Vagina (tissue), 2 donors: ENCODE data around the gene SLC1A4. TPM values are rescaled to one million over a fixed set of nuclear protein-coding genes. Genes with fewer than 3 reads are reported as not detected.

Experiments used
- DNase-seq, 2 donors: peaks; one replicate each; pipeline ENCODE4 v3.0.0-alpha.2; 2017; ENCODE audit errors: extremely low spot score in 2 of 2
- H3K27ac ChIP-seq: fragments of 200-600 bp; sonication (generic); one replicate; pipeline ENCODE4 v1.5.1; 2019
- H3K27me3 ChIP-seq: fragments of 200-600 bp; sonication (generic); one replicate; pipeline ENCODE4 v1.5.1; 2019
- H3K36me3 ChIP-seq, 2 donors: fragments of 200-600 bp; sonication (generic); one replicate each; pipeline ENCODE4 v1.5.1; 2017 to 2019
- H3K4me1 ChIP-seq: fragments of 200-600 bp; sonication (generic); one replicate; pipeline ENCODE4 v1.5.1; 2019
- H3K4me3 ChIP-seq, 2 donors: fragments of 200-600 bp; sonication (generic); 1 replicate in 1 of 2; 2 replicates in 1 of 2; pipeline ENCODE4 v1.5.1; 2016 to 2019
- H3K9me3 ChIP-seq: fragments of 200-600 bp; sonication (generic); one replicate; pipeline ENCODE4 v1.5.1; 2019
- POLR2A ChIP-seq, 2 donors: fragments of 450-650 bp; IDR thresholded peaks; one replicate each; pipeline ENCODE4 v1.6.1; 2017; ENCODE audit warnings: antibody characterized with exemption in 2 of 2, mild to moderate bottlenecking in 2 of 2, moderate library complexity in 2 of 2
- POLR2AphosphoS5 ChIP-seq, 2 donors: sonication (generic); formaldehyde crosslinking; IDR thresholded peaks; one replicate each; pipeline ENCODE4 v1.9.0; 2017; ENCODE audit warnings: antibody characterized with exemption in 2 of 2, mild to moderate bottlenecking in 2 of 2, low read depth in 1 of 2; ENCODE audit not compliant: insufficient read depth in 1 of 2
- intact Hi-C: fragments of 100-400 bp; cut with DNase I; formaldehyde crosslinking; loops from one replicate; pipeline ENCODE4 v1.15.1; 2023
- total RNA-seq: library from RNA; depleted of rRNA; stranded (reverse); fragments of >200 nt; gene quantifications from one replicate; pipeline ENCODE4 v1.2.3, GENCODE V29; 2016
- TF ChIP-seq, protein P1 (sequence below), 3 experiments: fragments of 450-650 bp in 2 of 3; fragments of 200-600 bp in 1 of 3; sonication (generic) in 1 of 3; IDR thresholded peaks; one replicate each; pipeline ENCODE4 v1.5.1; 2017 to 2019; ENCODE audit warnings: antibody characterized with exemption in 3 of 3, mild to moderate bottlenecking in 2 of 3, moderate library complexity in 2 of 3

The SLC1A4 gene
- total RNA-seq, 1 donor from 2014 or later = 11.5 TPM

DNA sequence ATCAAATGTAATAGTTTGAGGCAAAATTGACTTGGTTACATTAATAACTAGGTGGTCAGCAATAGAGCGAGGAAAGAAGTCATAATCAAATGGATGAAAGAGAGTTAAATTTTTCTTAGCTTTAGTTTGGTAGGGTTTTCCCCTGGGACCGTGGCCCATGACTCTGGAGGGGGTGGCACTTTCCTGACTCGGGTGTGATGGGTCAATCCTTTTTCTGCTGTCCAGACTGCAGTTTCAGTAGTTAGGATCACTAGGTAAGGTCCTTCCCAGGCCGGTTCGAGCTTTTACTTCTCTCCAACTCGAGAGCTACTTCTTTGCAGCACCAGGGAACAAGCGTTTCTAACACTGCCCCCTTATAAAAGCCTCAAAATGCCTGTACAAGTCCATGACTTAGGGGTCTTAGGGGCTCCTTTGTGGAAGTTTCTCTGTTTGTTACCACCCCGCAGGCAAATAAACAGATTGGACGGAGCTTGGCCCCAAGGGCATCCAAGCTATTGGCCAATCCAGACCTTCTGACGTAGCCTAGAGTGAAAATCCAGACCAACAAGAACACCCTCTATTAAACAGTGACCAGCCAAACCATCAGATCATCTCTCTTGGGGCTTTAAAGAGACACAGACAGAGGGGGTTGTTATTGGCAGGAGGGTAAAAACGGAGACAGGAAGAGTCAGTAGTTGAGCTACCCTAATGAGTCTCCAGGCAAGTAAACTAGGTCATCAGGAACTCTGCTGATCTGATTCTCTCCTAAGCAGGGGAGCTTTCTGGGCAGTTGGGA is 57.6 kb downstream of the SLC1A4 start:
- H3K4me3 ChIP-seq = no peak overlapping the region
- no peak for DNase-seq
- H3K27me3 ChIP-seq = no peaks in the 10 kb centered on the region
- no peaks in the 10 kb centered on the region for H3K9me3 ChIP-seq
- no peak for TF ChIP-seq POLR2A (IDR thresholded peaks at IDR 0.05)
- TF ChIP-seq, protein P1, sequence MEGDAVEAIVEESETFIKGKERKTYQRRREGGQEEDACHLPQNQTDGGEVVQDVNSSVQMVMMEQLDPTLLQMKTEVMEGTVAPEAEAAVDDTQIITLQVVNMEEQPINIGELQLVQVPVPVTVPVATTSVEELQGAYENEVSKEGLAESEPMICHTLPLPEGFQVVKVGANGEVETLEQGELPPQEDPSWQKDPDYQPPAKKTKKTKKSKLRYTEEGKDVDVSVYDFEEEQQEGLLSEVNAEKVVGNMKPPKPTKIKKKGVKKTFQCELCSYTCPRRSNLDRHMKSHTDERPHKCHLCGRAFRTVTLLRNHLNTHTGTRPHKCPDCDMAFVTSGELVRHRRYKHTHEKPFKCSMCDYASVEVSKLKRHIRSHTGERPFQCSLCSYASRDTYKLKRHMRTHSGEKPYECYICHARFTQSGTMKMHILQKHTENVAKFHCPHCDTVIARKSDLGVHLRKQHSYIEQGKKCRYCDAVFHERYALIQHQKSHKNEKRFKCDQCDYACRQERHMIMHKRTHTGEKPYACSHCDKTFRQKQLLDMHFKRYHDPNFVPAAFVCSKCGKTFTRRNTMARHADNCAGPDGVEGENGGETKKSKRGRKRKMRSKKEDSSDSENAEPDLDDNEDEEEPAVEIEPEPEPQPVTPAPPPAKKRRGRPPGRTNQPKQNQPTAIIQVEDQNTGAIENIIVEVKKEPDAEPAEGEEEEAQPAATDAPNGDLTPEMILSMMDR (IDR thresholded peaks at IDR 0.05) = no peak
- no peak for TF ChIP-seq POLR2AphosphoS5 (IDR thresholded peaks at IDR 0.05; ENCODE audit: insufficient read depth in 1 of 2, low read depth in 1 of 2)
- H3K4me1 ChIP-seq = no peaks in the 10 kb centered on the region
- H3K36me3 ChIP-seq = no peaks in the 10 kb centered on the region
- no peak overlapping the region for H3K27ac ChIP-seq
- intact Hi-C loops = no loop called here

DNA sequence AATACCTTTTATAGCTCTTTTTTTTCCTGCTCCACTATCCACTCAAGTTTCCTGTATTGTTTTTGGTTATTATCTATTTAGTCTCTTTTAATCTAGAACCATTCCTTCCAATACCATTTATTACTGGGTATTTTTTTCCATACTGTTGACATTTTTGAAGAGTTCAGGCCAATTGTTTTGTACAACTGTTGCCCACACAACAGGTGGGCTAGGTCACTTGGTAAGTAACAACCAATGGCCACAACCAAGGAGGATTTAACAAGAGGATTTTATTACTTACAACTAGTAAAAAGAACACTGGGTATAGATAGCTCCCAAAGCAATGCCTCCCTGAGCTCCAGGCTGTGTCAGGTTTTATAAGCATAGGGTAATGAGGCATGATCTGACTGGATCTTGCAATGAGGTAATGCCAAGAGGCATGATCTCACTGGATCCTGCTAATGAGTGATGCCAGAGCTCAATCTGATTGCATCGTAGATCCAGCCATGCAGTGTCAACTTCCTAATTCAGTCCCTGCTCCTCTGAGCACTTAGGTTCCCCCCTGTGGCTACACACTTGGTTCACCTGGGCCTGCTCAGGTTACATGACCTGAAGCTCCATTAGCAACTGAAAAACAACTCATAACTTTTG is 59.9 kb downstream of the SLC1A4 start:
- no peak for DNase-seq
- TF ChIP-seq, protein P1 (IDR thresholded peaks at IDR 0.05) = no peak
- TF ChIP-seq POLR2A (IDR thresholded peaks at IDR 0.05) (no peak), POLR2AphosphoS5 (IDR thresholded peaks at IDR 0.05; ENCODE audit: insufficient read depth in 1 of 2, low read depth in 1 of 2) (no peak)
- intact Hi-C loops = no loop called here

DNA sequence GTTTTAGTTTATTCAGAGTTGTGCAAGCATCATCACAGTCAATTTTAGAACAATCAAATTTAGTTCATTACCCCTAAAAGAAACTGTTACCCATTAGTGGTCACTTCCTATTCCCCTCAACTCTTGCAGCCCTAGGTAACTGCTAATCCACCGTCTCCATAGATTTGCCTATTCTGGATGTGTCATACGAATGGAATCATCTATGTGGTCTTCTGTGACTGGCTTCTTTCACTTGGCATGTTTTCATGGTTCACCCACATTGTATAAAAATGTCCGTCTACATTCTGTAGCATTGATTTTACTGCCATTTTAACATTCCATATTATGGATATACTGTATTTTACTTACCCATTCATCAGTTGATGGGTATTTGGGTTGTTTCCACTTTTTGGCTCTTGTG is 61.7 kb downstream of the SLC1A4 start:
- Histone ChIP-seq H3K4me1 (peaks cover 7% of the 10 kb centered on the region), H3K27me3 (no peaks in the 10 kb centered on the region), H3K36me3 (no peaks in the 10 kb centered on the region), H3K27ac (no peak overlapping the region), H3K9me3 (no peaks in the 10 kb centered on the region), H3K4me3 (no peak overlapping the region)
- TF ChIP-seq, protein P1 (IDR thresholded peaks at IDR 0.05) = no peak
- TF ChIP-seq POLR2A (IDR thresholded peaks at IDR 0.05) = no peak
- no peak for TF ChIP-seq POLR2AphosphoS5 (IDR thresholded peaks at IDR 0.05; ENCODE audit: insufficient read depth in 1 of 2, low read depth in 1 of 2)
- intact Hi-C loops = loop anchor here (10.0 kb wide), 1 partner anchor 384 kb away; the partner anchor contains the start of gene SPRED2
- no peak for DNase-seq

More for the DNA sequence above, 59.9 kb downstream of the SLC1A4 start:
- Histone ChIP-seq H3K27ac (no peak overlapping the region), H3K9me3 (no peaks in the 10 kb centered on the region), H3K36me3 (no peaks in the 10 kb centered on the region), H3K4me1 (no peaks in the 10 kb centered on the region), H3K27me3 (no peaks in the 10 kb centered on the region), H3K4me3 (no peak overlapping the region)

DNA sequence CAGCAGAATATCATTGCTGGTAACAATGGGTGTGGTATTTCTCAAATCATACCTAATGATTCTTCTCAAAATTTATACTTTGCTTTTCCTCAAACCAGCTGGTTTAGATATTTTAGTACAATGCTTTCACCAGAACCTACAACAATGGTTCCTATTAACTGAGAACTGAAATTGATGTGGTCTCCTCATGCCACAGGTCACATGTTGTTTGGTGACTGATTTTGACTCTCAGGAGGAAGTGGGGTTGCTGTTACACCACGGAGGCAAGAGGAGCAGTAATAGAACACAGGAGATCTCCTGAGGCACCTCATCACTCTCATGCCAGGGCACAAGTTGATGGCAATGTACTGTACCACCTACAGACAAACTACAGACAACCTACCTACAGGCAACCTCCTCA is 64.0 kb downstream of the SLC1A4 start:
- intact Hi-C loops = loop anchor here (10.0 kb wide), 1 partner anchor 382 kb away; the partner anchor contains the start of gene SPRED2
- no peak for DNase-seq
- H3K27ac ChIP-seq = no peak overlapping the region
- no peaks in the 10 kb centered on the region for H3K36me3 ChIP-seq
- no peaks in the 10 kb centered on the region for H3K27me3 ChIP-seq
- no peak for TF ChIP-seq POLR2A (IDR thresholded peaks at IDR 0.05)
- no peak for TF ChIP-seq POLR2AphosphoS5 (IDR thresholded peaks at IDR 0.05; ENCODE audit: insufficient read depth in 1 of 2, low read depth in 1 of 2)
- TF ChIP-seq, protein P1 (IDR thresholded peaks at IDR 0.05) = no peak
- no peak overlapping the region for H3K4me3 ChIP-seq
- no peaks in the 10 kb centered on the region for H3K9me3 ChIP-seq
- peaks cover 21% of the 10 kb centered on the region for H3K4me1 ChIP-seq
